Measurements from ENCODE around the gene CCDC158.
"Not testable (repeated sequence)": the region's sequence is repeated elsewhere in the genome, so short reads cannot be mapped to it uniquely, and the experiment has no call there.

The CCDC158 gene

GRCh38 chr4:76300012-76300411 is 120.9 kb downstream of the CCDC158 start:
- TF ChIP-seq CTCF (IDR thresholded peaks at IDR 0.05; ENCODE audit: low read depth, low read length, missing control alignments) = no peak
- no peak for DNase-seq (ENCODE audit: low read depth)

GRCh38 chr4:76298227-76298626 is 122.7 kb downstream of the CCDC158 start:
- DNase-seq (ENCODE audit: low read depth) = no peak
- H3K4me3 ChIP-seq (ENCODE audit: low read depth, low read length) = no peak overlapping the region
- TF ChIP-seq CTCF (IDR thresholded peaks at IDR 0.05; ENCODE audit: low read depth, low read length, missing control alignments) = no peak

More at GRCh38 chr4:76300012-76300411, 120.9 kb downstream of the CCDC158 start:
- no peak overlapping the region for H3K4me3 ChIP-seq (ENCODE audit: low read depth, low read length)

GRCh38 chr4:76296286-76296820 is 124.6 kb downstream of the CCDC158 start:
- no peak for DNase-seq (ENCODE audit: low read depth)
- no peak for TF ChIP-seq CTCF (IDR thresholded peaks at IDR 0.05; ENCODE audit: low read depth, low read length, missing control alignments)
- no peak overlapping the region for H3K4me3 ChIP-seq (ENCODE audit: low read depth, low read length)

GRCh38 chr4:76293772-76294171 is 127.2 kb downstream of the CCDC158 start:
- TF ChIP-seq CTCF (IDR thresholded peaks at IDR 0.05; ENCODE audit: low read depth, low read length, missing control alignments) = no peak
- DNase-seq (ENCODE audit: low read depth) = no peak
- no peak overlapping the region for H3K4me3 ChIP-seq (ENCODE audit: low read depth, low read length)

- no peak for TF ChIP-seq CTCF (IDR thresholded peaks at IDR 0.05; ENCODE audit: low read depth, low read length, missing control alignments)
- DNase-seq (ENCODE audit: low read depth) = no peak
- H3K4me3 ChIP-seq (ENCODE audit: low read depth, low read length) = no peak overlapping the region
Measured at GRCh38 chr4:76292730-76293129, 128.2 kb downstream of the CCDC158 start.

- not testable (repeated sequence) for DNase-seq (ENCODE audit: low read depth); H3K4me3 ChIP-seq (ENCODE audit: low read depth, low read length)
Measured at GRCh38 chr4:76287811-76288210, 133.1 kb downstream of the CCDC158 start.

- no peak for TF ChIP-seq CTCF (IDR thresholded peaks at IDR 0.05; ENCODE audit: low read depth, low read length, missing control alignments)
- no peak overlapping the region for H3K4me3 ChIP-seq (ENCODE audit: low read depth, low read length)
Measured at GRCh38 chr4:76283900-76284299, 137.0 kb downstream of the CCDC158 start.

More at GRCh38 chr4:76283900-76284299, 137.0 kb downstream of the CCDC158 start:
- no peak for DNase-seq (ENCODE audit: low read depth)
